Activated T-cell treated with anti-CD3 and anti-CD28 coated beads, Interleukin-2, amount 50 U/mL, for 24 hours (primary cell): Measurements from ENCODE around the gene C11orf21.
A peak's percentile ranks its signal among the peaks of the same experiment; 100 is the strongest.

Experiments
- DNase-seq: peaks from one replicate; pipeline ENCODE4 v3.0.0-alpha.2; 2020
- H3K27ac Mint-ChIP-seq: 2 replicates; pipeline ENCODE4 v1.8.0; 2020; ENCODE audit warnings: mild to moderate bottlenecking, mixed read lengths
- H3K27me3 Mint-ChIP-seq: 2 replicates; pipeline ENCODE4 v1.8.0; 2020; ENCODE audit warnings: mixed read lengths
- H3K36me3 Mint-ChIP-seq: 2 replicates; pipeline ENCODE4 v1.8.0; 2020; ENCODE audit warnings: low read depth, mixed read lengths
- H3K4me1 Mint-ChIP-seq: 2 replicates; pipeline ENCODE4 v1.8.0; 2020; ENCODE audit warnings: low read depth, mixed read lengths
- H3K4me3 Mint-ChIP-seq: 2 replicates; pipeline ENCODE4 v1.8.0; 2020; ENCODE audit warnings: mild to moderate bottlenecking, moderate library complexity, mixed read lengths
- H3K9me3 Mint-ChIP-seq: 2 replicates; pipeline ENCODE4 v1.8.0; 2020; ENCODE audit warnings: mixed read lengths

The C11orf21 gene

GRCh38 chr11:2260491-2261364 is 41.0 kb downstream of the C11orf21 start:
- no peak overlapping the region for H3K4me3 Mint-ChIP-seq
- no peaks in the 10 kb centered on the region for H3K27me3 Mint-ChIP-seq
- no peaks in the 10 kb centered on the region for H3K9me3 Mint-ChIP-seq
- H3K36me3 Mint-ChIP-seq: no peaks in the 10 kb centered on the region
- H3K4me1 Mint-ChIP-seq: peaks cover 6% of the 10 kb centered on the region
- H3K27ac Mint-ChIP-seq: no peak overlapping the region
- DNase-seq: no peak

- DNase-seq: no peak
- Mint-ChIP-seq H3K27me3 (no peaks in the 10 kb centered on the region), H3K4me3 (no peak overlapping the region), H3K4me1 (no peaks in the 10 kb centered on the region), H3K9me3 (no peaks in the 10 kb centered on the region), H3K27ac (no peak overlapping the region), H3K36me3 (no peaks in the 10 kb centered on the region)
Observed at GRCh38 chr11:2259897-2260451, 41.7 kb downstream of the C11orf21 start.

GRCh38 chr11:2259466-2259830 is 42.3 kb downstream of the C11orf21 start:
- Mint-ChIP-seq H3K36me3 (no peaks in the 10 kb centered on the region), H3K4me1 (no peaks in the 10 kb centered on the region), H3K27me3 (no peaks in the 10 kb centered on the region), H3K4me3 (no peak overlapping the region), H3K27ac (no peak overlapping the region), H3K9me3 (no peaks in the 10 kb centered on the region)
- no peak for DNase-seq

GRCh38 chr11:2258501-2259465 is 42.9 kb downstream of the C11orf21 start:
- DNase-seq: peak; percentile 22
- Mint-ChIP-seq H3K27me3 (no peaks in the 10 kb centered on the region), H3K36me3 (no peaks in the 10 kb centered on the region), H3K9me3 (no peaks in the 10 kb centered on the region), H3K4me1 (no peaks in the 10 kb centered on the region), H3K27ac (no peak overlapping the region), H3K4me3 (no peak overlapping the region)

- Mint-ChIP-seq H3K27me3 (no peaks in the 10 kb centered on the region), H3K36me3 (no peaks in the 10 kb centered on the region), H3K4me3 (no peak overlapping the region), H3K4me1 (no peaks in the 10 kb centered on the region), H3K27ac (no peak overlapping the region), H3K9me3 (no peaks in the 10 kb centered on the region)
- DNase-seq: no peak
Observed at GRCh38 chr11:2256951-2257700, 44.6 kb downstream of the C11orf21 start.

GRCh38 chr11:2256293-2256913 is 45.3 kb downstream of the C11orf21 start:
- H3K36me3 Mint-ChIP-seq: no peaks in the 10 kb centered on the region

GRCh38 chr11:2252018-2252417 is 49.7 kb downstream of the C11orf21 start:
- no peak overlapping the region for H3K27ac Mint-ChIP-seq
- H3K4me1 Mint-ChIP-seq: no peaks in the 10 kb centered on the region
- no peak overlapping the region for H3K4me3 Mint-ChIP-seq
- DNase-seq: no peak
- H3K36me3 Mint-ChIP-seq: no peaks in the 10 kb centered on the region
- no peaks in the 10 kb centered on the region for H3K27me3 Mint-ChIP-seq
- no peaks in the 10 kb centered on the region for H3K9me3 Mint-ChIP-seq

More at GRCh38 chr11:2256293-2256913, 45.3 kb downstream of the C11orf21 start:
- no peak for DNase-seq
- Mint-ChIP-seq H3K4me3 (no peak overlapping the region), H3K9me3 (no peaks in the 10 kb centered on the region), H3K4me1 (no peaks in the 10 kb centered on the region), H3K27me3 (no peaks in the 10 kb centered on the region), H3K27ac (no peak overlapping the region)

GRCh38 chr11:2251138-2251537 is 50.6 kb downstream of the C11orf21 start:
- no peak overlapping the region for H3K4me3 Mint-ChIP-seq
- no peaks in the 10 kb centered on the region for H3K27me3 Mint-ChIP-seq
- H3K4me1 Mint-ChIP-seq: no peaks in the 10 kb centered on the region
- no peak for DNase-seq
- no peaks in the 10 kb centered on the region for H3K9me3 Mint-ChIP-seq
- H3K27ac Mint-ChIP-seq: no peak overlapping the region
- no peaks in the 10 kb centered on the region for H3K36me3 Mint-ChIP-seq

- no peak overlapping the region for H3K27ac Mint-ChIP-seq
- no peaks in the 10 kb centered on the region for H3K9me3 Mint-ChIP-seq
- H3K36me3 Mint-ChIP-seq: no peaks in the 10 kb centered on the region
- H3K4me3 Mint-ChIP-seq: no peak overlapping the region
- no peaks in the 10 kb centered on the region for H3K27me3 Mint-ChIP-seq
- no peak for DNase-seq
- H3K4me1 Mint-ChIP-seq: no peaks in the 10 kb centered on the region
Observed at GRCh38 chr11:2250485-2250884, 51.2 kb downstream of the C11orf21 start.

- Mint-ChIP-seq H3K4me3 (no peak overlapping the region), H3K9me3 (no peaks in the 10 kb centered on the region), H3K4me1 (no peaks in the 10 kb centered on the region), H3K27ac (no peak overlapping the region), H3K27me3 (no peaks in the 10 kb centered on the region), H3K36me3 (no peaks in the 10 kb centered on the region)
- DNase-seq: no peak
Observed at GRCh38 chr11:2250041-2250440, 51.7 kb downstream of the C11orf21 start.

- Mint-ChIP-seq H3K27me3 (no peaks in the 10 kb centered on the region), H3K4me3 (no peak overlapping the region), H3K27ac (no peak overlapping the region), H3K9me3 (no peaks in the 10 kb centered on the region), H3K4me1 (no peaks in the 10 kb centered on the region), H3K36me3 (no peaks in the 10 kb centered on the region)
- no peak for DNase-seq
Observed at GRCh38 chr11:2249189-2249916, 52.4 kb downstream of the C11orf21 start.

- H3K4me1 Mint-ChIP-seq: no peaks in the 10 kb centered on the region
- H3K9me3 Mint-ChIP-seq: no peaks in the 10 kb centered on the region
- DNase-seq: no peak
- no peaks in the 10 kb centered on the region for H3K36me3 Mint-ChIP-seq
- H3K4me3 Mint-ChIP-seq: no peak overlapping the region
- H3K27me3 Mint-ChIP-seq: no peaks in the 10 kb centered on the region
- no peak overlapping the region for H3K27ac Mint-ChIP-seq
Observed at GRCh38 chr11:2248762-2249161, 53.0 kb downstream of the C11orf21 start.

GRCh38 chr11:2248242-2248641 is 53.5 kb downstream of the C11orf21 start:
- no peaks in the 10 kb centered on the region for H3K27me3 Mint-ChIP-seq

More at GRCh38 chr11:2248242-2248641, 53.5 kb downstream of the C11orf21 start:
- DNase-seq: no peak
- Mint-ChIP-seq H3K36me3 (no peaks in the 10 kb centered on the region), H3K4me3 (no peak overlapping the region), H3K9me3 (no peaks in the 10 kb centered on the region), H3K27ac (no peak overlapping the region), H3K4me1 (no peaks in the 10 kb centered on the region)
